ENCODE measurements around the gene CPT1A. TPM values are rescaled to one million over a fixed set of nuclear protein-coding genes. Genes with fewer than 3 reads are reported as not detected.
A peak's percentile ranks its signal among the peaks of the same experiment; 100 is the strongest.

Gene CPT1A
- total RNA-seq, 1 donor: 39.7 TPM

DNA sequence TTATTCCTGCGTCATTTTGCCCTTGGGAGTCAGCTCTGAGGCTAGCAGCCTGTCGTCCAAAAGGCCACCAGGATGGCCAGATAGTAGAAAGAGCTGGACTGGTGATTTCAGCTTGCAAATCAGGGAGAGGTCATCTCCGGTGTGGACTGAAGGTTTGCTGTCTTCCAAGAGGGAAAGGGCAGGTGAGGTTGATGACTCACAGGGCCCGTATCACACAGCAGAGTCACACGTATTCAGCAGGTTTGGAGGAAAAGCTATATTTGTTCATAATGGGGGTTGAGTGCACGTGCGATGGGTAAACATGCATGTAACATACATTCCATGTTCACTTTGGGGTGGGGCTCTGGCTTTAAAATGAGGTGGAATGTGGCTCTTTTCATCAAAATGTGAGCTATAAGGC is 36.3 kb upstream of the CPT1A start:
- no peak for DNase-seq (ENCODE audit: low read depth)
- H3K4me3 ChIP-seq (ENCODE audit: low read depth, low read length): no peak overlapping the region
- TF ChIP-seq CTCF (IDR thresholded peaks at IDR 0.05; ENCODE audit: insufficient read depth, low read depth, low read length): no peak

GRCh38 chr11:68872216-68873003 is 30.7 kb upstream of the CPT1A start:
- peak; percentile 26 for DNase-seq (ENCODE audit: low read depth)
- no peak for TF ChIP-seq CTCF (IDR thresholded peaks at IDR 0.05; ENCODE audit: insufficient read depth, low read depth, low read length)
- no peak overlapping the region for H3K4me3 ChIP-seq (ENCODE audit: low read depth, low read length)

- peak overlapping the region; percentile 64 for H3K4me3 ChIP-seq (ENCODE audit: low read depth, low read length)
- peak; percentile 16 for DNase-seq (ENCODE audit: low read depth)
- TF ChIP-seq CTCF (IDR thresholded peaks at IDR 0.05; ENCODE audit: insufficient read depth, low read depth, low read length): no peak
These were observed 28.8 kb upstream of the CPT1A start for GRCh38 chr11:68870470-68870869.

DNA sequence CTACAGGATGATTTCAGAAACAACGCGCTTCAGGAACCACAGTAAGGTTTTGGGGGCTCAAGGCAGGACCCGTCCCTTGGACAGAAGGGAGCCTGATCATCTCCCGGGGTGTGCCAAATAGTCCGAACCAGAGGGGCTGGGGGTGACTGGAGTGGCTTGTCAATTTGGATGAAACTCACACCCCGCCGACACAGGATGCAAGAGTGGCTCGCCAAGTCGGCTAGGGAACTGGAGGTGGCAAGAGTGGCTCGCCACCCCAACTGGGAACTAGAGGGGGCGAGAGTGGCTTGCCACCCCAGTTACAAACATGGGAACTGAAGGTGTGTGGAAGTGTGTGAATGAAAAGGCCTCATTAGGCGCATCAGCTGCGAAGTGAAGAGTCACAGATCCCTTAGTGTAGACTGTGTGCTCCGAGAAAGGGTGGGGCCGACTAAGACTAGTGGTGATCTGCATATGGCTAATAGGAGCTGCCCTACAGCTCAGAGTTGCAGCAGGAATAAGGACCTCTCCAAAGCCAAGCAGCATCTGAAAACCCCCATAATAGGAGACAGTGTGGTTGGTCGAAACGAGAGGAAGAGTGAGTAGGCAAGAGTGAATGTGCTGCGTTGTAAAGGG is 26.6 kb upstream of the CPT1A start:
- TF ChIP-seq CTCF (IDR thresholded peaks at IDR 0.05; ENCODE audit: insufficient read depth, low read depth, low read length): no peak
- H3K4me3 ChIP-seq (ENCODE audit: low read depth, low read length): no peak overlapping the region
- no peak for DNase-seq (ENCODE audit: low read depth)

DNA sequence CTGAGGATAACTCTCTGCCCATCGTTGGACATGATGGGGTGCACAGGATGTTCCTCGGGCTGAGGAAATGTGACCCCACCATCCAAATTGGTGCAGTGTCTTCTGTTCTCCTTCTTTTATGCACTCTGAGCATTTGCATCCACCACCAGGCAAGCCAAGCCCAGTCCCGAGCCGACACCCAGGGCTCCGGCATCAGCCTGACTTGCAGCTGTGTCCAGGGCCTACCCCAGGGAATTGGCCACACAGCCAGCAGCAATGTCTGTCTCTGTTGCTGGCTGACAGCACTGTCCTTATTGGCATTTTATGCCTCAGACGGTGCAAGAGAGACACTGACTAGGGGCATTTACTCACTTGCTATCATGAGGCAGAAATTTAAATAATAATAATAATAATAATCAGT is 25.4 kb upstream of the CPT1A start:
- TF ChIP-seq CTCF (IDR thresholded peaks at IDR 0.05; ENCODE audit: insufficient read depth, low read depth, low read length): no peak
- no peak for DNase-seq (ENCODE audit: low read depth)
- no peak overlapping the region for H3K4me3 ChIP-seq (ENCODE audit: low read depth, low read length)

DNA sequence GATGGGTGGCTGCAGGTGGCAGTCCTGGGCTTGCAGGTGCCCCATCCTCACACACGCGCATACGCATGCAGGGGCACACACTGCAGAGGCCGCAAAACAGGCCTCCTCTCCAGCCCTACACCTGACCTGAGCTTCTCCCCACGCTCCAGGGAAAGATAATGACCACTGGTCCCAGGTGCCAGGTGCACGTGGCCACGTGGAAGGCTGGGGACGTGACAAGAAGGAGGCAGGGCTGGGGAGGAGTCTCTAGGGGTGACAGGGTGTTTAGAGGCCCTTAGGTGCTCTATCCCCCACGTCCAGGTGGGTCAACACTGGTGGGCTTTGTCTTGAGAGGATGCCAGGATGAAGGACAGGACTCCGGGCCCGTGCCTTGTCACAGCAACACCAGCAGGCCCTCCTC is 23.5 kb upstream of the CPT1A start:
- DNase-seq (ENCODE audit: low read depth): no peak
- no peak for TF ChIP-seq CTCF (IDR thresholded peaks at IDR 0.05; ENCODE audit: insufficient read depth, low read depth, low read length)
- H3K4me3 ChIP-seq (ENCODE audit: low read depth, low read length): no peak overlapping the region

Data from fibroblast of villous mesenchyme (primary cell).